ENCODE data around the gene LRMDA. TPM values are rescaled to one million over a fixed set of nuclear protein-coding genes. Genes with fewer than 3 reads are reported as not detected.

LRMDA gene
- total and polyA plus RNA-seq, 10 of the 15 experiments (the other 5 are each of a cell fraction or from before 2014, with no cell fraction given), result 0.07 to 0.54 (median 0.29) TPM; not detected in 4

- FAIRE-seq, result no peak
- H3K9ac ChIP-seq (ENCODE audit: control insufficient read depth, insufficient read depth, low read length), result no peak overlapping the region
- ChIA-PET CTCF (interaction anchor here (1.0 kb wide), 1 partner anchor 85 kb away, joined by 3 read pairs; no protein-coding TSS in a partner anchor), SMC1A (ENCODE audit: uncharacterized antibody, unreplicated experiment) (interaction anchor here (0.7 to 1.2 kb wide), 2 partner anchors 9 to 13 kb away, joined by 3 read pairs; no protein-coding TSS in a partner anchor), POLR2A (no interaction called here), RAD21 (ENCODE audit: unreplicated experiment) (no interaction called here)
- in situ Hi-C loops (cut with MboI), result no loop called here
- WGBS (ENCODE audit: insufficient coverage, insufficient replicate concordance, low lambda C conversion rate, missing lambda C conversion rate), result 37% methylated on average over 8 of the region's 8 CpGs
- H3K36me3 ChIP-seq (ENCODE audit: control insufficient read depth in 2 of 2, insufficient read depth in 2 of 2, low read length in 1 of 2), result no peaks in the 10 kb centered on the region
- no TSS peak for BruUV-seq (replicated peaks)
- H3K27ac ChIP-seq (ENCODE audit: control insufficient read depth, insufficient read depth), result no peak overlapping the region
- H3K4me3 ChIP-seq, result no peak overlapping the region
- intact Hi-C loops (cut with micrococcal nuclease; ENCODE audit: unreplicated experiment), result no loop called here
- H3K4me2 ChIP-seq (ENCODE audit: control insufficient read depth, insufficient read depth), result no peak overlapping the region
- no peak for ATAC-seq
- TF ChIP-seq FOXK2 (IDR thresholded peaks at IDR 0.05) (no peak), EED (IDR thresholded peaks at IDR 0.05; ENCODE audit: low read depth) (no peak), ZBTB4 (CRISPR knock-in tag; IDR thresholded peaks at IDR 0.05) (no peak), JUND (IDR thresholded peaks at IDR 0.05; ENCODE audit: low read depth, low read length) (no peak)
- no peak overlapping the region for H2AFZ ChIP-seq (ENCODE audit: control insufficient read depth, low read depth, low read length)
- no peaks in the 10 kb centered on the region for H3K4me1 ChIP-seq (ENCODE audit: control insufficient read depth, insufficient read depth, low read length)
- DNase-seq (ENCODE audit: low read depth, low spot score), result no peak
- H4K20me1 ChIP-seq (ENCODE audit: control insufficient read depth, insufficient read depth), result no peaks in the 10 kb centered on the region
- no peaks in the 10 kb centered on the region for H3K9me3 ChIP-seq (replicated peaks; ENCODE audit: control insufficient read depth, insufficient read depth, low read length)
- no peaks in the 10 kb centered on the region for H3K79me2 ChIP-seq (ENCODE audit: control insufficient read depth, insufficient read depth, low read length)
- no peaks in the 10 kb centered on the region for H3K27me3 ChIP-seq (replicated peaks in 1 of 2; ENCODE audit: control insufficient read depth in 2 of 2, insufficient read depth in 2 of 2, low read length in 1 of 2)
These were observed 161.6 kb downstream of the LRMDA start for GRCh38 chr10:75592791-75593643.

Data from GM12878 (cell line).